HL-60 (cell line): Measurements from ENCODE around the gene INAFM2.

Source experiments
- POLR2AphosphoS5 ChIP-seq: IDR thresholded peaks from 2 replicates; pipeline ENCODE4 v1.6.1; 2012; ENCODE audit warnings: low read depth
- SPI1 ChIP-seq: IDR thresholded peaks from 2 replicates; pipeline ENCODE4 v1.6.1; 2012; ENCODE audit warnings: low read depth, mild to moderate bottlenecking, borderline replicate concordance
- TF ChIP-seq, protein P1 (sequence below): IDR thresholded peaks from one replicate; pipeline ENCODE4 v1.5.1; 2011; ENCODE audit warnings: low read length, control low read depth, inconsistent platforms; ENCODE audit not compliant: insufficient read depth
- TF ChIP-seq, protein P2 (sequence below): IDR thresholded peaks from 2 replicates; pipeline ENCODE4 v1.6.1; 2012; ENCODE audit warnings: low read depth; ENCODE audit not compliant: insufficient replicate concordance

DNA sequence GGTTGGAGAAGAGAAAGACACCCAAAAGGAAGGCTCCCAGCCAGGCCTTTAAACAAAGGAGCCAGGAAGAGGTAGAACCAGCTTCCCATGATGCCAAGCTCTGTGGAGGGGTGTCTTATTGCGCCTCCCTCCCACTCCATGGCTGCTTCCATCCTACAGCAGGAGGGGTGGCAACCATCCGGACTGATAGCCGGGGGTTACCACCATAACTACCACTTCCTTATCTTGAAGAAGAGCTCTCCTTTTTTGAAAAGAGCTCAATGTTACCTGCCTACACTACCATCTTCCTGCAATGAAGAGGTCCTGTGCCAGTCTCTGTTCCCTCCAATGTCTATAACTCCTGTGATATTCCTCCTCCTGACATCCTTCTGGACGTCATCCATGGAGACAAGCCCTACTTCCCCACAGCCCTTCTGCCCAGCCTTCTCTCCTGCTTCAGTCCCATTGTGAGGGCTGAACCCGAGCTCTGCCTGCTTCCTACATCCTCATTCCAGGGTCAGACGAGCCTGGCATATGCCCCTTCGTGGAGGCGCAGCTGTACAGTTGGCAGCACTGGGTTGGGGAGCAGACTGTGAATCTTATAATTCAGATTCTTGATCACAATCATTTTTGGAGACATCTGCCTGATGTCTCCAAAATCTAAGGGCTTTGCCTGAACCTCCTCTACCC is 8.8 kb downstream of the INAFM2 start:
- TF ChIP-seq POLR2AphosphoS5 (no peak), SPI1 (peak; percentile 43; the same call in 1 of the 2 replicates)
- TF ChIP-seq, protein P1, sequence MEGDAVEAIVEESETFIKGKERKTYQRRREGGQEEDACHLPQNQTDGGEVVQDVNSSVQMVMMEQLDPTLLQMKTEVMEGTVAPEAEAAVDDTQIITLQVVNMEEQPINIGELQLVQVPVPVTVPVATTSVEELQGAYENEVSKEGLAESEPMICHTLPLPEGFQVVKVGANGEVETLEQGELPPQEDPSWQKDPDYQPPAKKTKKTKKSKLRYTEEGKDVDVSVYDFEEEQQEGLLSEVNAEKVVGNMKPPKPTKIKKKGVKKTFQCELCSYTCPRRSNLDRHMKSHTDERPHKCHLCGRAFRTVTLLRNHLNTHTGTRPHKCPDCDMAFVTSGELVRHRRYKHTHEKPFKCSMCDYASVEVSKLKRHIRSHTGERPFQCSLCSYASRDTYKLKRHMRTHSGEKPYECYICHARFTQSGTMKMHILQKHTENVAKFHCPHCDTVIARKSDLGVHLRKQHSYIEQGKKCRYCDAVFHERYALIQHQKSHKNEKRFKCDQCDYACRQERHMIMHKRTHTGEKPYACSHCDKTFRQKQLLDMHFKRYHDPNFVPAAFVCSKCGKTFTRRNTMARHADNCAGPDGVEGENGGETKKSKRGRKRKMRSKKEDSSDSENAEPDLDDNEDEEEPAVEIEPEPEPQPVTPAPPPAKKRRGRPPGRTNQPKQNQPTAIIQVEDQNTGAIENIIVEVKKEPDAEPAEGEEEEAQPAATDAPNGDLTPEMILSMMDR = no peak
- TF ChIP-seq, protein P2, sequence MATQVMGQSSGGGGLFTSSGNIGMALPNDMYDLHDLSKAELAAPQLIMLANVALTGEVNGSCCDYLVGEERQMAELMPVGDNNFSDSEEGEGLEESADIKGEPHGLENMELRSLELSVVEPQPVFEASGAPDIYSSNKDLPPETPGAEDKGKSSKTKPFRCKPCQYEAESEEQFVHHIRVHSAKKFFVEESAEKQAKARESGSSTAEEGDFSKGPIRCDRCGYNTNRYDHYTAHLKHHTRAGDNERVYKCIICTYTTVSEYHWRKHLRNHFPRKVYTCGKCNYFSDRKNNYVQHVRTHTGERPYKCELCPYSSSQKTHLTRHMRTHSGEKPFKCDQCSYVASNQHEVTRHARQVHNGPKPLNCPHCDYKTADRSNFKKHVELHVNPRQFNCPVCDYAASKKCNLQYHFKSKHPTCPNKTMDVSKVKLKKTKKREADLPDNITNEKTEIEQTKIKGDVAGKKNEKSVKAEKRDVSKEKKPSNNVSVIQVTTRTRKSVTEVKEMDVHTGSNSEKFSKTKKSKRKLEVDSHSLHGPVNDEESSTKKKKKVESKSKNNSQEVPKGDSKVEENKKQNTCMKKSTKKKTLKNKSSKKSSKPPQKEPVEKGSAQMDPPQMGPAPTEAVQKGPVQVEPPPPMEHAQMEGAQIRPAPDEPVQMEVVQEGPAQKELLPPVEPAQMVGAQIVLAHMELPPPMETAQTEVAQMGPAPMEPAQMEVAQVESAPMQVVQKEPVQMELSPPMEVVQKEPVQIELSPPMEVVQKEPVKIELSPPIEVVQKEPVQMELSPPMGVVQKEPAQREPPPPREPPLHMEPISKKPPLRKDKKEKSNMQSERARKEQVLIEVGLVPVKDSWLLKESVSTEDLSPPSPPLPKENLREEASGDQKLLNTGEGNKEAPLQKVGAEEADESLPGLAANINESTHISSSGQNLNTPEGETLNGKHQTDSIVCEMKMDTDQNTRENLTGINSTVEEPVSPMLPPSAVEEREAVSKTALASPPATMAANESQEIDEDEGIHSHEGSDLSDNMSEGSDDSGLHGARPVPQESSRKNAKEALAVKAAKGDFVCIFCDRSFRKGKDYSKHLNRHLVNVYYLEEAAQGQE = no peak
